Karpas-422 (cell line): ENCODE data around the gene EXO1. TPM values are rescaled to one million over a fixed set of nuclear protein-coding genes. Genes with fewer than 3 reads are reported as not detected.

Experiments
- DNase-seq: peaks from one replicate; pipeline ENCODE4 v3.0.0-alpha.2; 2015
- H2AFZ ChIP-seq: fragments of 200-600 bp; sonication (generic); 2 replicates; pipeline ENCODE4 v1.6.1; 2014; ENCODE audit warnings: antibody characterized with exemption, low read length, mixed read lengths
- H3K27ac ChIP-seq: fragments of 200-600 bp; sonication (generic); 2 replicates; pipeline ENCODE4 v1.5.1; 2014; ENCODE audit warnings: mild to moderate bottlenecking, low read length, moderate library complexity
- H3K27me3 ChIP-seq: fragments of 200-600 bp; sonication (generic); 2 replicates; pipeline ENCODE4 v1.6.1; 2014; ENCODE audit warnings: low read length, mixed read lengths
- H3K36me3 ChIP-seq: fragments of 200-600 bp; sonication (generic); 2 replicates; pipeline ENCODE4 v1.6.1; 2014; ENCODE audit warnings: low read length, mixed read lengths; ENCODE audit not compliant: insufficient read depth
- H3K4me1 ChIP-seq: fragments of 200-600 bp; sonication (generic); 2 replicates; pipeline ENCODE4 v1.6.1; 2014; ENCODE audit warnings: mild to moderate bottlenecking, low read length, mixed read lengths
- H3K4me2 ChIP-seq: fragments of 200-600 bp; sonication (generic); 2 replicates; pipeline ENCODE4 v1.6.1; 2014; ENCODE audit warnings: low read length, low read depth, mild to moderate bottlenecking; ENCODE audit not compliant: poor library complexity, severe bottlenecking
- H3K4me3 ChIP-seq: fragments of 200-600 bp; sonication (generic); 2 replicates; pipeline ENCODE4 v1.5.1; 2014; ENCODE audit warnings: mild to moderate bottlenecking, antibody characterized with exemption, low read length, mixed read lengths
- H3K79me2 ChIP-seq: fragments of 200-600 bp; sonication (generic); 2 replicates; pipeline ENCODE4 v1.6.1; 2014; ENCODE audit warnings: mild to moderate bottlenecking, low read length, mixed read lengths
- H3K9ac ChIP-seq: fragments of 200-600 bp; sonication (generic); 2 replicates; pipeline ENCODE4 v1.6.0; 2014; ENCODE audit warnings: low read length
- H3K9me2 ChIP-seq: fragments of 200-600 bp; sonication (generic), shearing (Covaris generic); replicated peaks from 2 replicates; pipeline ENCODE4 v1.6.0; 2014; ENCODE audit warnings: mild to moderate bottlenecking, low read length, moderate library complexity; ENCODE audit not compliant: insufficient read depth
- H3K9me3 ChIP-seq: fragments of 300-700, 200-600 bp; sonication (generic); 2 replicates; pipeline ENCODE4 v1.6.1; 2014; ENCODE audit warnings: low read length, mixed read lengths
- H4K20me1 ChIP-seq: fragments of 200-600 bp; sonication (generic); 2 replicates; pipeline ENCODE4 v1.6.1; 2014; ENCODE audit warnings: mild to moderate bottlenecking, antibody characterized with exemption, low read length, low read depth; ENCODE audit not compliant: insufficient read depth
- total RNA-seq: library from RNA; depleted of rRNA; stranded (reverse); fragments of >200 nt; shearing (Covaris generic); gene quantifications from 2 replicates; pipeline ENCODE4 v1.2.3, GENCODE V29; 2014; ENCODE audit warnings: low replicate concordance

EXO1 gene
- total RNA-seq, 1 experiment from 2014 or later: 14.2 TPM

GRCh38 chr1:241870746-241871430 lies 22.9 kb downstream of the EXO1 start:
- no peak overlapping the region for H3K4me3 ChIP-seq
- H4K20me1 ChIP-seq: no peaks in the 10 kb centered on the region
- H3K9ac ChIP-seq: no peak overlapping the region
- peaks cover 15% of the 10 kb centered on the region; the same call in 1 of the 2 replicates for H3K79me2 ChIP-seq
- no peaks in the 10 kb centered on the region for H3K27me3 ChIP-seq
- no peak overlapping the region for H3K27ac ChIP-seq
- no peaks in the 10 kb centered on the region for H3K9me3 ChIP-seq
- H3K36me3 ChIP-seq: peaks cover 33% of the 10 kb centered on the region; the same call in 1 of the 2 replicates
- no peak for DNase-seq
- H3K4me2 ChIP-seq: no peak overlapping the region
- no peak overlapping the region for H2AFZ ChIP-seq
- no peaks in the 10 kb centered on the region for H3K9me2 ChIP-seq
- peaks cover 4% of the 10 kb centered on the region; the same call in 1 of the 2 replicates for H3K4me1 ChIP-seq

GRCh38 chr1:241881440-241881839 lies 33.4 kb downstream of the EXO1 start:
- no peaks in the 10 kb centered on the region for H4K20me1 ChIP-seq
- no peaks in the 10 kb centered on the region for H3K4me1 ChIP-seq
- peaks cover 32% of the 10 kb centered on the region; the same call in 1 of the 2 replicates for H3K36me3 ChIP-seq
- H3K4me2 ChIP-seq: no peak overlapping the region
- DNase-seq: no peak
- H3K4me3 ChIP-seq: no peak overlapping the region
- H3K27me3 ChIP-seq: no peaks in the 10 kb centered on the region
- H3K9ac ChIP-seq: no peak overlapping the region
- H3K79me2 ChIP-seq: peaks cover 30% of the 10 kb centered on the region
- no peak overlapping the region for H2AFZ ChIP-seq
- H3K9me3 ChIP-seq: no peaks in the 10 kb centered on the region
- H3K27ac ChIP-seq: no peak overlapping the region
- H3K9me2 ChIP-seq: no peaks in the 10 kb centered on the region

GRCh38 chr1:241883159-241883558 lies 35.2 kb downstream of the EXO1 start:
- Histone ChIP-seq H3K9me2 (no peaks in the 10 kb centered on the region), H3K27ac (no peak overlapping the region), H3K4me3 (no peak overlapping the region), H3K9ac (no peak overlapping the region), H3K9me3 (no peaks in the 10 kb centered on the region), H2AFZ (no peak overlapping the region), H3K4me2 (no peak overlapping the region), H3K36me3 (peaks cover 35% of the 10 kb centered on the region; the same call in 1 of the 2 replicates), H3K4me1 (no peaks in the 10 kb centered on the region), H3K79me2 (peaks cover 24% of the 10 kb centered on the region), H4K20me1 (no peaks in the 10 kb centered on the region), H3K27me3 (no peaks in the 10 kb centered on the region)
- no peak for DNase-seq

GRCh38 chr1:241888232-241888631 lies 40.2 kb downstream of the EXO1 start:
- no peak overlapping the region for H3K4me3 ChIP-seq
- H3K9me3 ChIP-seq: no peaks in the 10 kb centered on the region
- H3K36me3 ChIP-seq: peaks cover 33% of the 10 kb centered on the region; the same call in 1 of the 2 replicates
- no peak overlapping the region for H3K27ac ChIP-seq
- H2AFZ ChIP-seq: no peak overlapping the region
- peaks cover 8% of the 10 kb centered on the region; the same call in 1 of the 2 replicates for H3K79me2 ChIP-seq
- H3K9me2 ChIP-seq: no peaks in the 10 kb centered on the region
- H3K27me3 ChIP-seq: no peaks in the 10 kb centered on the region
- no peaks in the 10 kb centered on the region for H3K4me1 ChIP-seq
- H3K9ac ChIP-seq: no peak overlapping the region
- no peaks in the 10 kb centered on the region for H4K20me1 ChIP-seq
- no peak overlapping the region for H3K4me2 ChIP-seq
- DNase-seq: no peak

- H2AFZ ChIP-seq: no peak overlapping the region
- DNase-seq: no peak
These were observed 43.3 kb downstream of the EXO1 start for GRCh38 chr1:241891296-241891695.

GRCh38 chr1:241894016-241894415 lies 46.0 kb downstream of the EXO1 start:
- Histone ChIP-seq H3K9ac (no peak overlapping the region), H3K4me1 (peaks cover 10% of the 10 kb centered on the region), H3K36me3 (peaks cover 18% of the 10 kb centered on the region; the same call in 1 of the 2 replicates), H3K4me3 (no peak overlapping the region), H4K20me1 (no peaks in the 10 kb centered on the region), H2AFZ (no peak overlapping the region), H3K27ac (no peak overlapping the region), H3K79me2 (no peaks in the 10 kb centered on the region), H3K9me3 (no peaks in the 10 kb centered on the region), H3K9me2 (no peaks in the 10 kb centered on the region), H3K27me3 (no peaks in the 10 kb centered on the region), H3K4me2 (no peak overlapping the region)
- DNase-seq: no peak

More at GRCh38 chr1:241891296-241891695, 43.3 kb downstream of the EXO1 start:
- Histone ChIP-seq H3K9ac (no peak overlapping the region), H3K4me1 (no peaks in the 10 kb centered on the region), H3K79me2 (peaks cover 2% of the 10 kb centered on the region; the same call in 1 of the 2 replicates), H4K20me1 (no peaks in the 10 kb centered on the region), H3K36me3 (peaks cover 23% of the 10 kb centered on the region; the same call in 1 of the 2 replicates), H3K9me2 (no peaks in the 10 kb centered on the region), H3K27ac (no peak overlapping the region), H3K4me3 (no peak overlapping the region), H3K9me3 (no peaks in the 10 kb centered on the region), H3K27me3 (no peaks in the 10 kb centered on the region), H3K4me2 (no peak overlapping the region)

GRCh38 chr1:241895013-241895412 lies 47.0 kb downstream of the EXO1 start:
- Histone ChIP-seq H3K27me3 (no peaks in the 10 kb centered on the region), H3K4me1 (peaks cover 16% of the 10 kb centered on the region), H3K79me2 (no peaks in the 10 kb centered on the region), H3K9me2 (no peaks in the 10 kb centered on the region), H3K4me2 (no peak overlapping the region), H3K9ac (no peak overlapping the region), H2AFZ (no peak overlapping the region), H4K20me1 (no peaks in the 10 kb centered on the region), H3K36me3 (peaks cover 9% of the 10 kb centered on the region; the same call in 1 of the 2 replicates), H3K27ac (no peak overlapping the region), H3K9me3 (no peaks in the 10 kb centered on the region), H3K4me3 (no peak overlapping the region)
- no peak for DNase-seq

- H3K36me3 ChIP-seq: no peaks in the 10 kb centered on the region
- H3K27me3 ChIP-seq: no peaks in the 10 kb centered on the region
- DNase-seq: no peak
- no peak overlapping the region for H2AFZ ChIP-seq
- H3K4me1 ChIP-seq: peaks cover 16% of the 10 kb centered on the region
- H3K27ac ChIP-seq: no peak overlapping the region
- H3K9me2 ChIP-seq: no peaks in the 10 kb centered on the region
- no peak overlapping the region for H3K9ac ChIP-seq
- no peak overlapping the region for H3K4me3 ChIP-seq
- H3K4me2 ChIP-seq: no peak overlapping the region
- H3K79me2 ChIP-seq: no peaks in the 10 kb centered on the region
- H3K9me3 ChIP-seq: no peaks in the 10 kb centered on the region
- no peaks in the 10 kb centered on the region for H4K20me1 ChIP-seq
These were observed 48.6 kb downstream of the EXO1 start for GRCh38 chr1:241896670-241896962.
